Liver (tissue), 9 donors: ENCODE measurements around the gene RELCH. TPM values are rescaled to one million over a fixed set of nuclear protein-coding genes. Genes with fewer than 3 reads are reported as not detected.

Source experiments
- DNase-seq: peaks from one replicate; pipeline ENCODE4 v3.0.0-alpha.2; 2017; ENCODE audit warnings: low spot score
- H3K27ac ChIP-seq, 2 donors: one replicate each; pipeline ENCODE4 v1.7.0; 2013; ENCODE audit warnings: inconsistent platforms in 2 of 2, low read length in 2 of 2, control low read depth in 1 of 2, low read depth in 1 of 2, mild to moderate bottlenecking in 1 of 2
- H3K27me3 ChIP-seq, 4 donors: one replicate each; pipeline versions ENCODE4 v1.6.1 to v1.7.0; 2013; ENCODE audit warnings: low read length in 3 of 4, inconsistent platforms in 1 of 4, mild to moderate bottlenecking in 1 of 4, moderate library complexity in 1 of 4; ENCODE audit not compliant: control insufficient read depth in 4 of 4, insufficient read depth in 4 of 4
- H3K36me3 ChIP-seq, 4 donors: one replicate each; pipeline versions ENCODE4 v1.6.1 to v1.7.0; 2013; ENCODE audit warnings: low read length in 3 of 4, mild to moderate bottlenecking in 3 of 4, low read depth in 1 of 4, moderate library complexity in 1 of 4; ENCODE audit not compliant: control insufficient read depth in 4 of 4, insufficient read depth in 3 of 4
- H3K4me1 ChIP-seq, 4 donors: one replicate each; pipeline versions ENCODE4 v1.6.1 to v1.7.0; 2013; ENCODE audit warnings: low read length in 3 of 4, mild to moderate bottlenecking in 3 of 4, moderate library complexity in 1 of 4; ENCODE audit not compliant: control insufficient read depth in 4 of 4, insufficient read depth in 4 of 4
- H3K4me3 ChIP-seq, 3 donors: one replicate each; pipeline versions ENCODE4 v1.6.1 to v1.7.0; 2013; ENCODE audit warnings: low read length in 3 of 3, control low read depth in 1 of 3, low read depth in 1 of 3, mild to moderate bottlenecking in 1 of 3
- H3K9ac ChIP-seq, 2 donors: one replicate each; pipeline ENCODE4 v1.7.0; 2013; ENCODE audit warnings: low read length in 2 of 2, mild to moderate bottlenecking in 2 of 2, moderate library complexity in 2 of 2, control low read depth in 1 of 2, low read depth in 1 of 2
- H3K9me3 ChIP-seq, 4 donors: one replicate each; pipeline versions ENCODE4 v1.6.1 to v1.7.0; 2013; ENCODE audit warnings: low read length in 3 of 4; ENCODE audit not compliant: control insufficient read depth in 4 of 4
- CTCF ChIP-seq: fragments of 150-350 bp; IDR thresholded peaks from 2 replicates; pipeline ENCODE4 v1.5.1; 2017; ENCODE audit warnings: improper control_type of control experiment, low read depth, low read length; ENCODE audit not compliant: missing input control
- EGR1 ChIP-seq, 2 donors: IDR thresholded peaks; 2 replicates each; pipeline ENCODE4 v1.6.1; 2016 to 2018; ENCODE audit warnings: antibody characterized with exemption in 2 of 2, low read depth in 2 of 2
- FOXA1 ChIP-seq: IDR thresholded peaks from 2 replicates; pipeline ENCODE4 v1.6.1; 2016; ENCODE audit warnings: antibody characterized with exemption
- FOXA2 ChIP-seq: IDR thresholded peaks from 2 replicates; pipeline ENCODE4 v1.6.1; 2016; ENCODE audit warnings: antibody characterized with exemption
- GABPA ChIP-seq, 2 donors: IDR thresholded peaks in 1 of 2; conservative IDR thresholded peaks in 1 of 2; 2 replicates each; pipeline ENCODE4 v1.6.1; 2016; ENCODE audit warnings: antibody characterized with exemption in 2 of 2, mild to moderate bottlenecking in 1 of 2, moderate library complexity in 1 of 2
- HNF4A ChIP-seq, 2 donors: conservative IDR thresholded peaks; 2 replicates each; pipeline ENCODE4 v1.6.1; 2016; ENCODE audit warnings: antibody characterized with exemption in 2 of 2, mild to moderate bottlenecking in 2 of 2
- HNF4G ChIP-seq: IDR thresholded peaks from 2 replicates; pipeline ENCODE4 v1.6.1; 2016; ENCODE audit warnings: antibody characterized with exemption
- JUND ChIP-seq, 2 donors: IDR thresholded peaks; 2 replicates each; pipeline ENCODE4 v1.6.1; 2016; ENCODE audit warnings: antibody characterized with exemption in 2 of 2
- MAX ChIP-seq: IDR thresholded peaks from 2 replicates; pipeline ENCODE4 v1.6.1; 2016; ENCODE audit warnings: antibody characterized with exemption
- NR2F2 ChIP-seq: IDR thresholded peaks from 2 replicates; pipeline ENCODE4 v1.6.1; 2016; ENCODE audit warnings: antibody characterized with exemption
- RAD21 ChIP-seq, 2 donors: IDR thresholded peaks; 2 replicates each; pipeline ENCODE4 v1.6.1; 2016; ENCODE audit warnings: antibody characterized with exemption in 2 of 2, mild to moderate bottlenecking in 2 of 2
- RXRA ChIP-seq, 2 donors: IDR thresholded peaks; 2 replicates each; pipeline ENCODE4 v1.6.1; 2017 to 2018; ENCODE audit warnings: antibody characterized with exemption in 2 of 2, mild to moderate bottlenecking in 1 of 2
- SP1 ChIP-seq: IDR thresholded peaks from 2 replicates; pipeline ENCODE4 v1.6.1; 2018; ENCODE audit warnings: antibody characterized with exemption, mild to moderate bottlenecking
- TAF1 ChIP-seq: conservative IDR thresholded peaks from 2 replicates; pipeline ENCODE4 v1.6.1; 2016; ENCODE audit warnings: antibody characterized with exemption, mild to moderate bottlenecking
- ZBTB33 ChIP-seq: IDR thresholded peaks from 2 replicates; pipeline ENCODE4 v1.6.1; 2016; ENCODE audit warnings: antibody characterized with exemption
- WGBS: extraction: QIAGEN DNeasy Blood & Tissue Kit; methylation state at CpG from one replicate; pipeline ENCODE4 v1.1.7; 2013; 5-methylcytosine and 5-hydroxymethylcytosine counted together
- polyA plus RNA-seq, 2 donors: library from polyadenylated mRNA; stranded (reverse) in 1 of 2; unstranded in 1 of 2; fragments of 200-250 nt in 1 of 2; fragments of >200 nt in 1 of 2; fragmentation: Nextera tagmentation in 1 of 2; extraction: Ambion mirVana in 1 of 2; gene quantifications; one replicate each; pipeline versions ENCODE4 v1.2.1 to v1.2.3, GENCODE V29; 2013 to 2015
- total RNA-seq, 2 donors: library from RNA; depleted of rRNA; stranded (reverse); fragments of >200 nt; gene quantifications; one replicate each; pipeline ENCODE4 v1.2.3, GENCODE V29; 2014
- donor health status: healthy.
- donor health status: healthy.
- donor health status: healthy.
- donor health status: healthy.
- donor health status: healthy.

The RELCH gene
- total and polyA plus RNA-seq, 4 donors = 4.3 to 21.7 (median 11.0) TPM

- WGBS = 92% methylated on average over 4 of the region's 4 CpGs
These were observed 7.8 kb upstream of the RELCH start for GRCh38 chr18:62179213-62179612.

GRCh38 chr18:62182220-62182619 is 4.8 kb upstream of the RELCH start:
- peaks cover 3 to 10% (median 8%) of the 10 kb centered on the region in 4 donors for H3K4me1 ChIP-seq
- H3K4me3 ChIP-seq = no peak overlapping the region
- no peak for DNase-seq
- 85% methylated on average over 3 of the region's 3 CpGs for WGBS
- H3K27me3 ChIP-seq = no peaks in the 10 kb centered on the region
- no peaks in the 10 kb centered on the region for H3K36me3 ChIP-seq
- H3K27ac ChIP-seq = no peak overlapping the region
- no peak for TF ChIP-seq HNF4A (conservative IDR thresholded peaks at IDR 0.05)
- no peak for TF ChIP-seq RXRA (IDR thresholded peaks at IDR 0.05)
- TF ChIP-seq MAX = no peak
- no peak for TF ChIP-seq ZBTB33
- TF ChIP-seq TAF1 = no peak
- no peak for TF ChIP-seq SP1
- no peak for TF ChIP-seq JUND (IDR thresholded peaks at IDR 0.05)
- TF ChIP-seq FOXA2 = no peak
- no peak for TF ChIP-seq HNF4G
- no peak for TF ChIP-seq GABPA (IDR thresholded peaks at IDR 0.05 in 1 of 2, conservative IDR thresholded peaks at IDR 0.05 in 1 of 2)
- TF ChIP-seq NR2F2 = no peak
- no peak for TF ChIP-seq EGR1 (IDR thresholded peaks at IDR 0.05; ENCODE audit: low read depth in 2 of 2)
- H3K9ac ChIP-seq = no peak overlapping the region
- H3K9me3 ChIP-seq = no peaks in the 10 kb centered on the region

More at GRCh38 chr18:62179213-62179612, 7.8 kb upstream of the RELCH start:
- Histone ChIP-seq H3K9me3 (no peaks in the 10 kb centered on the region), H3K27me3 (no peaks in the 10 kb centered on the region), H3K4me3 (no peak overlapping the region), H3K9ac (no peak overlapping the region), H3K27ac (no peak overlapping the region), H3K4me1 (no peaks in the 10 kb centered on the region), H3K36me3 (no peaks in the 10 kb centered on the region)
- TF ChIP-seq SP1 (no peak), TAF1 (no peak), JUND (IDR thresholded peaks at IDR 0.05) (no peak)
- no peak for DNase-seq

GRCh38 chr18:62183578-62184195 is 3.4 kb upstream of the RELCH start:
- WGBS = 6% methylated on average over 2 of the region's 2 CpGs
- Histone ChIP-seq H3K9ac (no peak overlapping the region), H3K9me3 (no peaks in the 10 kb centered on the region), H3K27ac (no peak overlapping the region), H3K36me3 (no peaks in the 10 kb centered on the region), H3K4me1 (peaks cover 3 to 18% (median 16%) of the 10 kb centered on the region in 4 donors), H3K4me3 (no peak overlapping the region), H3K27me3 (no peaks in the 10 kb centered on the region)
- no peak for DNase-seq
- TF ChIP-seq RAD21 (IDR thresholded peaks at IDR 0.05) = peak; percentile 91
- peak; percentile 97 for TF ChIP-seq CTCF
- TF ChIP-seq FOXA1 = no peak
